Anterior cingulate cortex (tissue), 58 donors: ENCODE results near the gene CCN5.

ENCODE experiments used
- DNase-seq, 58 donors: peaks; one replicate each; lab custom pipeline; 2025; lab: John Stamatoyannopoulos, UW

CCN5 gene

GRCh38 chr20:44714102-44714700, 968 bp upstream of the CCN5 start:
- no peak for DNase-seq

DNA sequence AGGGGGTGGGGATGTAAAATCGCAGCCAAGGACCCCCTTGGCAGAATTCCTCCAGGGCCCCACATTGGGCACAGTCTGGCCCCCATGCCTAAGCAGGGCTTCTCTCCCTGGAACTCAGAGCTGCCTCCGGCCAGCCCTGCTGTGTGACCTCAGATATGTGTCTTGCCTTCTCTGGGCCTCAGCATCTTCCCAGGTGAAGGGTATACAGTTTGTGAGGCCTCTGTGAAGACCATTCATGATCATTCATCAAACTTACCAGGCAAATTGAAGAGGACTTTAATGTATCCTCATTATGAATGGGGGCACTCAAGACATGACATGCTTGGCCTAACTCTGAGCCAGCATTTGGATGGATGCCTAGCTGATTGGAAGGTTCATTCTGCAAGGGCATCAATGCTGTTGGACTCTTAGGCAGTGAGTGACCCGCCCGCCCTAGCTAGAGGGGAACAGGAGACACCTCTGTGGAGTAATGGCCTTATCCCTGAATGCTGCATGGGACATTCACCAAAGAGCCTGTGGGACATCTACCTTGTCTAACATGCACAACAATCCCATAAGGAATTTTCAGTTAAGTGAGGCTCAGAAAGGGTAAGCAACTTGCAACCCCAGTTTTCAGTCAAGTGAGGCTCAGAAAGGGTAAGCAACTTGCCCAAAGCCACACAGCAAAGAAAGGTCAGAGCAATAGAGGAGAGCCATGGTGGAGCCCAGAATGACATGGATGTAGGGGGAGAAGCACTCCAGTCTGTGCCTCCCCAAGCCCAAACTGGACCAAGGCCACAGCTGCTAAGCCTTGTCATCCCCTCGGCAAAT, 535 bp downstream of the CCN5 start:
- no peak for DNase-seq

- DNase-seq, result no peak
These were observed 1.3 kb downstream of the CCN5 start for GRCh38 chr20:44716309-44717106.

DNA sequence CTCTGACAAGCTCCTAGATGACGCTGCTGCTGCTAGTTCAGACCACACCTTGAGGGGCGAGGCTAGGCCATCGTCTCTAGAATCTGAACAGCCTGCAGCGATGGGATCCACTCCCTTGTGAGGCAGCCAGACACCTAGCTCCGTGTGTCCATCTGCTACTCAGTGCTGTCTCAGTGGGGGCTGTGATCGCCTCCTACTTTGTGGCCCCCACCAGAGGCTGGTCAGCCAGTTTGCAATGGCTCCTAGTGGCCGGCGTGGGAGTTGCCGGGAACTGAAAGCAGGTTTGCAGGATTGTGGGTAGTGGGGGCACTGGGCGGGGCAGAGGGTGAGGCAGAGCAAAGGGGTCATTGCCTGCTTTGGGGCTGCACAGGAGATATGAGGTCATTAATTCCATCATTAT, 2.8 kb downstream of the CCN5 start:
- no peak for DNase-seq

GRCh38 chr20:44719841-44720240, 4.7 kb downstream of the CCN5 start:
- DNase-seq, result no peak

- DNase-seq, result peak in 38 of 58 donors; percentile 10 to 69 (median 33)
These were observed 5.4 kb downstream of the CCN5 start for GRCh38 chr20:44720621-44720996.

DNA sequence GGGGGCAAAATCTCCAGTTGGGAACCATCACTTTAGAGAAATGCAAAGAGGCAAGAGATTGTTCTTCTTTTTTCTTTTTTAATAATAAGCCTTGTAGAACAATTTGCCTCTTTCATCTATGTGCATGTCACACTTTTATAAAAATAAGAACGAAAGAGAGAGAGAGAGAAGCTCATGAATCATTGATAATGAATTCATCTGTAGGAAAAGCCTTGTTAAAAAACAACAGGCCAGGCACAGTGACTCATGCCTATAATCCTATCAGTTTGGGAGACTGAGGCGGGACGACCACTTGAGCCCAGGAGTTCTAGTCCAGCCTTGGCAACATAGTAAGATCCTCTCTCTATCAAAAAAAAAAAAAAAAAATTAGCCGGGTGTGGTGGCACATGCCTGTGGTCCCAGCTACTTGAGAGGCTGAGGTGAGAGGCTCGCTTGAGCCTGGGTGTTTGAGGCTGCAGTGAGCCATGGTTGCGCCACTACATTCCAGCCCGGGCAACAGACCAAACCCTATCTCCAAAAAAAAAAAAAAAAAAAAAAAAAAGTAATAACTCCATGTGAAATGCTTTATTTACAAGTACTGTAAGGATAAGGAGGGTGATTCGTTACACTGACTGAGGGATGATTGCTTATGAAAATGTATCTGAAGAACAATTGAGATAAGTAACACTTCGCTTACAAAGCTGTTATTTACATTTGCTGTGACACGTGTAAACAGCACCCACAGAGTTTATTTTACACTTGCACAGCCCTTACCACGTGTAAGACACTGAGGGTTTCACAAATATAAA, 6.0 kb downstream of the CCN5 start:
- no peak for DNase-seq

GRCh38 chr20:44721785-44722054, 6.6 kb downstream of the CCN5 start:
- no peak for DNase-seq

- no peak for DNase-seq
These were observed 7.8 kb downstream of the CCN5 start for GRCh38 chr20:44722990-44723389.

DNA sequence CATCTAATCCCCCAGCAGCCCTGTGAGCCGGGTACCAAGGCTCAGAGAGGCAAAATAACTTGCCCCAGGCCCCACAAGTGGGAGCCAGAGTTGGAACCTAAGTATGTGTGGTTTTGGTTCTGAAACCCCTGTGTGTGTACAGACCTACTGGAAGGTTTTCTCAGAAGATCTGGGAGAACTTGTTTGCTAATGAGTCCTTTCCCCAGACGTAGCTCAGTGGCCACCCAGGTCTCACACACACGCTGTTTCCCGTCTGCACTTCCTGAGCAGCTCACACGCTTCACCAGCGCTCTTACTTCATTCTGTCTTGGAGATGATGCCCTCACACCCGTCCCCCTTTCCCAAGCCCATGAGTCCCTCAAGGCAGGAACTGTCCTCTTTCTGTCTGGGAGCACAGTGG, 8.2 kb downstream of the CCN5 start:
- no peak for DNase-seq

DNA sequence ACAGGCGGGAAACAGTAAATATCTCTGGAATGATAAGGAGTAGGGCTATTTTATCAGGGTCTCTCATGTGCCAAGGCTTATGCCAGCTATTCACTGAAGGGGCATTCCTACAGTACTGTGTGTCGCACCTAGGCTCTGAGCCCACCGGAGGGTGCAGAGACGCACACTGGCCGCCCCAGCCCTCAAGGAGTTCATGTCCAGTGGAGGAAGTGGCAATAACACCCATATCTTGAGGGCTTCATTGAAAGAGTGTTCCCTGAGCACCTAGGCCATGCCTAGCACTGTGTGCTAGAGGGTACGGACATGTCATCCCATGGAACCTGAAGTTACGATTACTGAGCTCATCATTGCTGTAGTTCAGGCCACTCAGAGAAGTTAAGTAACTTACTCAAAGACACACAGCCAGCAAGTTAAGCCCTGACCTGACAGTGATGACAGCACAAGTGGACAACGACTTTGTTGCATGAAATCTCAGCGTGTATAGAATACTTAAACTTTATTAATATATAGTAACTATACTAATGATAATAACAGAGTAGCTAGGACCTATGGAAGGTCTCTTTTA, 8.7 kb downstream of the CCN5 start:
- no peak for DNase-seq

DNA sequence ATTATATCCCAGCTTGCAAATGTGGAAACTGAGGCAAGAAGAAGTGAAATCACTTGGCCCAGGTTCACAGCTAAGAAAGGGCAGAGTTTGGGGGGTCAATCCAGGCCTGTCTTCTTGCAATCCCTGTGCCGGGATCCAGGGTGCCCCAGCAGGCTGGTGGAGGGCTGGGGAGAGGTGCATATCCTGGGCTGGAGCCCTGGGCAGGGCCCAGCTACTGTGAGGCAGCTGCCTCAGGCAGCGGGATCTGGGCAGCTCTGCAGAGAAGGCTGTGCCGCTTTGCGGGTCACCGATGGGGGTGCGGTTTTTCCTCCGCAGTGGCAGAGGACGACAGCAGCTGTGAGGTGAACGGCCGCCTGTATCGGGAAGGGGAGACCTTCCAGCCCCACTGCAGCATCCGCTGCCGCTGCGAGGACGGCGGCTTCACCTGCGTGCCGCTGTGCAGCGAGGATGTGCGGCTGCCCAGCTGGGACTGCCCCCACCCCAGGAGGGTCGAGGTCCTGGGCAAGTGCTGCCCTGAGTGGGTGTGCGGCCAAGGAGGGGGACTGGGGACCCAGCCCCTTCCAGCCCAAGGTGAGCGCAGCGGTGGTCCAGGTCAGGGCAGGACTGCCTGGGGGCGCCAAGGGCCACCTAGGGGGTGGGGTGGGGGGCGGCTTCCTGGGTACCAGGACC, 9.4 kb downstream of the CCN5 start:
- DNase-seq, result no peak

DNA sequence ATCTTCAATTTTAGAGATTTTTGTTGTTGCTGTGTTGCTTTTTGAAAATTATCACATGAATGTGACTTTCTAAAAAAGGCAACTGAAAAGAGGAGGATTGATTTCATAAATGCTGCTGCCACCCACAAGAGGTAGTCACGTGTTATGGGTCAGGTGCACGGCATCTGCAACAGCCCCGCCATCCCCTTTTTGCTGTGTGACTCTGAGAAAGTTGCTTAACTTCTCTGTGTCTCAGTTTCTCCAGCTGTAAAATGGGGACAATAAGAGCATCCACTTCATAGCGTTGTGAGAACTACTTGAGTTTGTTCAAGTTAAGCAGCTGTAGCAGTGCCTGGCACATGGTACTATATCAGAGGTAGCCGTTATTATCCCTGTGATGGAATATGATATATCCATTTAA, 10.7 kb downstream of the CCN5 start:
- no peak for DNase-seq

- no peak for DNase-seq
These were observed 11.9 kb downstream of the CCN5 start for GRCh38 chr20:44727039-44727438.

- no peak for DNase-seq
These were observed 12.5 kb downstream of the CCN5 start for GRCh38 chr20:44727651-44728050.

- peak in 23 of 58 donors; percentile 7 to 78 (median 24) for DNase-seq
These were observed 13.8 kb downstream of the CCN5 start for GRCh38 chr20:44728801-44729443.

- DNase-seq, result no peak
These were observed 15.3 kb downstream of the CCN5 start for GRCh38 chr20:44730441-44730840.

DNA sequence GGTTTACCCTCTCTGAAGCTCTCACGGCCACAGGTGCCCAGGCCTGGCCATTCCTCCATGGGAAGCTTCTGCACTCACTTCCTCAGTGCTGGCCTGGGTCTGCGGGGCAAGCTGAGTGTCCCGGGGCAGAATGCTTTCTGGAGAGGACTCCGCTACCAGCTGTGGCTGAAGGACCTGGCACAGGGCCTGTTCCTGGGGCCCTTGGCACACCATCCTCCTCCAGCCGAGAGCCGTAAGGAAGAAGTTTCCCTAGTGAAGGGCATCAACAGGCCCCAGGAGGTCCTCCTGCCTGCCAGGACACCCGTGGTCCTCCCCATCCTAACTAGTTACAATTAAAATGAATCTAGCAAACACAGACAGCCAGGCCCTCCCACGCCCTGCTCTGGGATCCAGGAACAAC, 16.5 kb downstream of the CCN5 start:
- peak in 3 of 58 donors; percentile 9 to 27 (median 17) for DNase-seq

DNA sequence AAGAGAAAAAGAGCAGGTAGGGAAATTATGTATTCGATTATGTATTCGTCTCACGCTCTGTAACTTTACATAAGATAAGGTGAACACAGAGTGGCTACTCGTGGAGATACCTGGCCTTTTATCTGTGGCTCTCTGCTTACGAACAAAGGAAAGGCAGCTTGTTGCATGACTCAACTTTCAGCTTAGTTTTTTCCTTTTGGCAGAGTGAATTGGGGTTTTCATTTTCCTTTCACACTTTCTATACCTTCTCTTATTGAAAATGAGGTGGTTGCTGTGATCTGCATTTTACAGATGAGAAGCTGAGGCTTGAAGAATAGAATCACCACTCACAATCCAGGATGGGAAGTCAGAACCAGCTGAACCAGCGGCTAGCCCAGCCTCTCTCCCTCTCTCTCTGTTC, 17.2 kb downstream of the CCN5 start:
- DNase-seq, result no peak
